H9 (cell line): ENCODE data around the gene C11orf71. TPM values are rescaled to one million over a fixed set of nuclear protein-coding genes. Genes with fewer than 3 reads are reported as not detected.

Experiments used
- DNase-seq: peaks from one replicate; pipeline ENCODE4 v3.0.0-alpha.2; 2017
- H2AFZ ChIP-seq: one replicate; pipeline ENCODE4 v1.6.1; 2013; ENCODE audit warnings: mild to moderate bottlenecking, low read length, control low read depth, moderate library complexity
- H2AK5ac ChIP-seq: 2 replicates; pipeline ENCODE4 v1.6.1; 2013; ENCODE audit warnings: low read length, control low read depth, mixed read lengths; ENCODE audit not compliant: insufficient read length
- H2BK120ac ChIP-seq: one replicate; pipeline ENCODE4 v1.6.1; 2013; ENCODE audit warnings: low read depth, mild to moderate bottlenecking, low read length, control low read depth, inconsistent platforms; ENCODE audit not compliant: poor library complexity, severe bottlenecking
- H2BK12ac ChIP-seq: 2 replicates; pipeline ENCODE4 v1.6.1; 2013; ENCODE audit warnings: low read length, control low read depth, mixed read lengths, low read depth; ENCODE audit not compliant: insufficient read length
- H2BK15ac ChIP-seq: 2 replicates; pipeline ENCODE4 v1.6.1; 2013; ENCODE audit warnings: low read depth, low read length, control low read depth
- H2BK20ac ChIP-seq: one replicate; pipeline ENCODE4 v1.6.1; 2013; ENCODE audit warnings: low read depth, mild to moderate bottlenecking, low read length, control low read depth, inconsistent platforms; ENCODE audit not compliant: poor library complexity, severe bottlenecking
- H2BK5ac ChIP-seq: 2 replicates; pipeline ENCODE4 v1.6.1; 2013; ENCODE audit warnings: low read length, control low read depth, mixed read lengths; ENCODE audit not compliant: insufficient read length
- H3K14ac ChIP-seq: 2 replicates; pipeline ENCODE4 v1.6.1; 2013; ENCODE audit warnings: low read length, control low read depth; ENCODE audit not compliant: insufficient read depth
- H3K18ac ChIP-seq: 2 replicates; pipeline ENCODE4 v1.6.1; 2013; ENCODE audit warnings: low read depth, mild to moderate bottlenecking, mixed read lengths, low read length, control low read depth; ENCODE audit not compliant: insufficient read length
- H3K23ac ChIP-seq: 2 replicates; pipeline ENCODE4 v1.6.1; 2013; ENCODE audit warnings: low read length, control low read depth, mixed read lengths, low read depth; ENCODE audit not compliant: insufficient read length
- H3K23me2 ChIP-seq: 2 replicates; pipeline ENCODE4 v1.6.1; 2013; ENCODE audit warnings: low read depth, mild to moderate bottlenecking, mixed read lengths, low read length, control low read depth; ENCODE audit not compliant: insufficient read length, poor library complexity, severe bottlenecking
- H3K27ac ChIP-seq: 2 replicates; pipeline ENCODE4 v1.5.1; 2013; ENCODE audit warnings: low read length, control low read depth, mixed read lengths, low read depth; ENCODE audit not compliant: insufficient read length
- H3K27me3 ChIP-seq: 2 replicates; pipeline ENCODE4 v1.6.1; 2013; ENCODE audit warnings: low read length, control low read depth, inconsistent platforms; ENCODE audit not compliant: insufficient read depth
- H3K4ac ChIP-seq: 2 replicates; pipeline ENCODE4 v1.6.1; 2013; ENCODE audit warnings: low read depth, mild to moderate bottlenecking, control low read depth, inconsistent platforms, low read length, moderate library complexity
- H3K4me1 ChIP-seq: 2 replicates; pipeline ENCODE4 v1.6.1; 2013; ENCODE audit warnings: low read length, control low read depth, inconsistent platforms; ENCODE audit not compliant: insufficient read depth
- H3K4me2 ChIP-seq: 2 replicates; pipeline ENCODE4 v1.6.1; 2013; ENCODE audit warnings: low read length, control low read depth, mixed read lengths; ENCODE audit not compliant: insufficient read length, insufficient read depth
- H3K56ac ChIP-seq: 2 replicates; pipeline ENCODE4 v1.6.1; 2013; ENCODE audit warnings: low read depth, mild to moderate bottlenecking, mixed read lengths, low read length, control low read depth; ENCODE audit not compliant: insufficient read length
- H3K79me1 ChIP-seq: 2 replicates; pipeline ENCODE4 v1.6.1; 2013; ENCODE audit warnings: low read depth, mild to moderate bottlenecking, moderate library complexity, low read length, control low read depth, inconsistent platforms; ENCODE audit not compliant: insufficient read depth, poor library complexity, severe bottlenecking
- H3K79me2 ChIP-seq: 2 replicates; pipeline ENCODE4 v1.6.1; 2013; ENCODE audit warnings: low read length, control low read depth, inconsistent platforms; ENCODE audit not compliant: insufficient read depth
- H3K9ac ChIP-seq: 2 replicates; pipeline ENCODE4 v1.6.1; 2013; ENCODE audit warnings: low read length, control low read depth, mixed read lengths; ENCODE audit not compliant: insufficient read length; ENCODE audit errors: extremely low read depth
- H3K9me3 ChIP-seq: one replicate; pipeline ENCODE4 v1.6.1; 2013; ENCODE audit warnings: low read depth, low read length, inconsistent platforms; ENCODE audit not compliant: control insufficient read depth
- H3T11ph ChIP-seq: one replicate; pipeline ENCODE4 v1.6.1; 2013; ENCODE audit warnings: mild to moderate bottlenecking, low read length, control low read depth, inconsistent platforms
- H4K20me1 ChIP-seq: one replicate; pipeline ENCODE4 v1.6.1; 2013; ENCODE audit not compliant: control insufficient read depth, insufficient read length, insufficient read depth
- H4K5ac ChIP-seq: 2 replicates; pipeline ENCODE4 v1.6.1; 2013; ENCODE audit warnings: low read depth, mild to moderate bottlenecking, mixed read lengths, low read length, control low read depth; ENCODE audit not compliant: insufficient read length
- H4K8ac ChIP-seq: replicated peaks from 2 replicates; pipeline ENCODE4 v1.6.1; 2013; ENCODE audit warnings: low read length, control low read depth, mixed read lengths, low read depth; ENCODE audit not compliant: insufficient read length
- H4K91ac ChIP-seq: 2 replicates; pipeline ENCODE4 v1.6.1; 2013; ENCODE audit warnings: low read depth, mild to moderate bottlenecking, moderate library complexity, mixed read lengths, low read length, control low read depth; ENCODE audit not compliant: insufficient read length
- H3K27ac Mint-ChIP-seq, 3 experiments: 2 replicates in 2 of 3; 3 replicates in 1 of 3; pipeline ENCODE4 v1.8.0; 2020 to 2021; ENCODE audit warnings: mixed read lengths in 3 of 3, mild to moderate bottlenecking in 1 of 3, moderate library complexity in 1 of 3
- H3K27me3 Mint-ChIP-seq: 2 replicates; pipeline ENCODE4 v1.8.0; 2021; ENCODE audit warnings: low read depth, mild to moderate bottlenecking, moderate library complexity, mixed read lengths
- H3K36me3 Mint-ChIP-seq, 3 experiments: 2 replicates in 2 of 3; 3 replicates in 1 of 3; pipeline ENCODE4 v1.8.0; 2020 to 2021; ENCODE audit warnings: low read depth in 3 of 3, mixed read lengths in 3 of 3; ENCODE audit not compliant: insufficient read depth in 1 of 3
- H3K4me1 Mint-ChIP-seq, 2 experiments: 2 replicates each; pipeline ENCODE4 v1.8.0; 2020; ENCODE audit warnings: mixed read lengths in 2 of 2
- H3K4me3 Mint-ChIP-seq, 2 experiments: 2 replicates in 1 of 2; 3 replicates in 1 of 2; pipeline ENCODE4 v1.8.0; 2020 to 2021; ENCODE audit warnings: mild to moderate bottlenecking in 2 of 2, mixed read lengths in 2 of 2, moderate library complexity in 1 of 2
- H3K9me3 Mint-ChIP-seq, 2 experiments: 2 replicates in 1 of 2; 3 replicates in 1 of 2; pipeline ENCODE4 v1.8.0; 2020; ENCODE audit warnings: mild to moderate bottlenecking in 2 of 2, mixed read lengths in 2 of 2, moderate library complexity in 1 of 2
- WGBS: extraction: QIAGEN DNeasy Blood & Tissue Kit; methylation state at CpG from one replicate; pipeline ENCODE4 v1.1.7; 2013; ENCODE audit warnings: missing lambda C conversion rate, low lambda C conversion rate, mixed read lengths; ENCODE audit not compliant: insufficient read length; ENCODE audit errors: extremely low coverage; 5-methylcytosine and 5-hydroxymethylcytosine counted together
- long read RNA-seq: library from polyadenylated mRNA; unstranded; transcript quantifications from one replicate; pipeline ENCODE4 v2.0.0, GENCODE V29; 2020
- total RNA-seq: library from RNA; stranded (reverse); gene quantifications from 2 replicates; pipeline ENCODE4 v1.2.1, GENCODE V29; 2021
- TF ChIP-seq, protein P1 (sequence below): fragments of 200-600 bp; sonication (generic); conservative IDR thresholded peaks from 3 replicates; pipeline ENCODE4 v1.8.0; 2021; ENCODE audit warnings: antibody characterized with exemption, mild to moderate bottlenecking

Gene C11orf71, protein sequence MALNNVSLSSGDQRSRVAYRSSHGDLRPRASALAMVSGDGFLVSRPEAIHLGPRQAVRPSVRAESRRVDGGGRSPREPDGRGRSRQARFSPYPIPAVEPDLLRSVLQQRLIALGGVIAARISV
- total RNA-seq, result 3.5 and 5.3 TPM in 2 replicates
- long read RNA-seq, transcript C11orf71-202 (1 exons, 1,980 nt), result major isoform, 12 of 12 reads
- long read RNA-seq, partial matches to known transcripts, result 0 of 12 reads
- long read RNA-seq, other reads (novel, unspliced or antisense), result 0 of 12 reads

DNA sequence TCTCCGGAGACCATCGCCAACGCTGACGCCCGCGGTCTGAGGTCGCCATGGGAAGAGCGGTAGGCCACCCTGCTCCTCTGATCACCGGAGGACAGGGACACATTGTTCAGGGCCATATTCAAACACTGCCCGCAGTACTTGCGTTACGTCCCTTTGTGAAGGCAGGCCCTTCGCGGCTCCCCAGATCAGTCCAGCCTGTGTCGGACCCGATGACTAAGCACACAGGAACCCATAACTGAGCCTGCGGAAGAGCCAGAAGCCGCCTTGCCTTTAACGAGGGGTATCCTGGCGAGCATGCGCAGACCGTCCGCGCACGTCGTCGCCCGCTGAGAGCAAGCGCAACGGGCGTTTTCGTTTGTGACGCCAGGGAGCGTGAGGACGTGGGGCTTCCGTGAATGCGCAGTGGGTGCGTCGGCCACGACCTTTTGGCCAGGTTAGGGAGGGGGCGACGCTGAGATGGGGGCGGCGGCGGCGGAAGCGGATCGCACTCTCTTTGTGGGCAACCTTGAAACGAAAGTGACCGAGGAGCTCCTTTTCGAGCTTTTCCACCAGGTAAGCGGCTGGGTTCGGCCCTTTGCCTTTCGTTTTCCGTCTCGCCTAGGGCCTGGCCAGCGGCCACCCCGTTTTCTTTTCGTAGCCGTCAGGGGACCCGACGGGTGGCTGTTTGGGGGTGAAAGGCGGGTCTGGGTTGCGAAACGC lies at the start of gene C11orf71, which contains the start of gene RBM7:
C11orf71 (minus strand) TSS at position 296 of the 699 bp plus-strand sequence; CDS start at position 116, 180 bp downstream.
RBM7 (plus strand) TSS at position 451 of the 699 bp plus-strand sequence; CDS start at position 457, 6 bp downstream.
- peak within 1 kb of the TSS; percentile 97 for H3K18ac ChIP-seq

More for the DNA sequence above, at the start of gene C11orf71, which contains the start of gene RBM7:
- H3K56ac ChIP-seq, result peak within 1 kb of the TSS; percentile 68
- TF ChIP-seq, protein P1, sequence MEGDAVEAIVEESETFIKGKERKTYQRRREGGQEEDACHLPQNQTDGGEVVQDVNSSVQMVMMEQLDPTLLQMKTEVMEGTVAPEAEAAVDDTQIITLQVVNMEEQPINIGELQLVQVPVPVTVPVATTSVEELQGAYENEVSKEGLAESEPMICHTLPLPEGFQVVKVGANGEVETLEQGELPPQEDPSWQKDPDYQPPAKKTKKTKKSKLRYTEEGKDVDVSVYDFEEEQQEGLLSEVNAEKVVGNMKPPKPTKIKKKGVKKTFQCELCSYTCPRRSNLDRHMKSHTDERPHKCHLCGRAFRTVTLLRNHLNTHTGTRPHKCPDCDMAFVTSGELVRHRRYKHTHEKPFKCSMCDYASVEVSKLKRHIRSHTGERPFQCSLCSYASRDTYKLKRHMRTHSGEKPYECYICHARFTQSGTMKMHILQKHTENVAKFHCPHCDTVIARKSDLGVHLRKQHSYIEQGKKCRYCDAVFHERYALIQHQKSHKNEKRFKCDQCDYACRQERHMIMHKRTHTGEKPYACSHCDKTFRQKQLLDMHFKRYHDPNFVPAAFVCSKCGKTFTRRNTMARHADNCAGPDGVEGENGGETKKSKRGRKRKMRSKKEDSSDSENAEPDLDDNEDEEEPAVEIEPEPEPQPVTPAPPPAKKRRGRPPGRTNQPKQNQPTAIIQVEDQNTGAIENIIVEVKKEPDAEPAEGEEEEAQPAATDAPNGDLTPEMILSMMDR, result peak; percentile 31; the same call in 2 of the 3 replicates
- DNase-seq, result peak; percentile 96
- H2AFZ ChIP-seq, result no peak within 1 kb of the TSS
- no peak within 1 kb of the TSS for H2BK20ac ChIP-seq
- H2BK5ac ChIP-seq, result peak within 1 kb of the TSS; percentile 97
- H4K5ac ChIP-seq, result peak within 1 kb of the TSS; percentile 87
- peaks cover 7 to 27% (median 23%) of the 10 kb centered on the region in 3 experiments; a peak in 6 of 7 replicates for H3K36me3 Mint-ChIP-seq
- peaks cover 16% of the 10 kb centered on the region; the same call in 1 of the 2 replicates for H3K79me2 ChIP-seq
- peak within 1 kb of the TSS; percentile 92 for H3K27ac ChIP-seq
- no peak within 1 kb of the TSS for H2AK5ac ChIP-seq
- no peaks in the 10 kb centered on the region for H3K27me3 ChIP-seq
- peaks cover 4% of the 10 kb centered on the region for H3K23me2 ChIP-seq
- H3K79me1 ChIP-seq, result peaks cover 3% of the 10 kb centered on the region
- peak within 1 kb of the TSS; percentile 61 for H4K8ac ChIP-seq
- peak within 1 kb of the TSS; percentile 22 for H3T11ph ChIP-seq
- peak within 1 kb of the TSS; percentile 98 for H3K14ac ChIP-seq
- H3K9me3 Mint-ChIP-seq, result no peaks in the 10 kb centered on the region
- H4K20me1 ChIP-seq, result no peaks in the 10 kb centered on the region
- no peak within 1 kb of the TSS for H3K23ac ChIP-seq
- H3K4me1 Mint-ChIP-seq, result peaks cover 43 to 44% of the 10 kb centered on the region in 2 experiments
- peak within 1 kb of the TSS; percentile 84 for H3K4me2 ChIP-seq
- H3K9ac ChIP-seq, result peak within 1 kb of the TSS; percentile 97
- H3K4me3 Mint-ChIP-seq, result peak within 1 kb of the TSS; percentile 94 to 98
- peak within 1 kb of the TSS; percentile 98 to 100 (median 100) for H3K27ac Mint-ChIP-seq
- WGBS, result no CpG with 5 or more reads among the region's 65 CpGs
- no peak within 1 kb of the TSS for H2BK15ac ChIP-seq
- peak within 1 kb of the TSS; percentile 27 for H2BK12ac ChIP-seq
- no peaks in the 10 kb centered on the region for H3K27me3 Mint-ChIP-seq
- H4K91ac ChIP-seq, result peak within 1 kb of the TSS; percentile 14
- H2BK120ac ChIP-seq, result peak within 1 kb of the TSS; percentile 62
- no peaks in the 10 kb centered on the region for H3K9me3 ChIP-seq
- no peaks in the 10 kb centered on the region; the same call in 1 of the 2 replicates for H3K4me1 ChIP-seq
- H3K4ac ChIP-seq, result peak within 1 kb of the TSS; percentile 28; the same call in 1 of the 2 replicates
